Adrenal gland (tissue), 12 donors: ENCODE results near the gene ZAP70. TPM values are rescaled to one million over a fixed set of nuclear protein-coding genes. Genes with fewer than 3 reads are reported as not detected.
"Not testable (repeated sequence)": the region's sequence is repeated elsewhere in the genome, so short reads cannot be mapped to it uniquely, and the experiment has no call there.

Source experiments
- DNase-seq, 7 donors: peaks; one replicate each; pipeline ENCODE4 v3.0.0-alpha.2; 2019 to 2020
- H3K27ac ChIP-seq, 5 donors: fragments of 200-600 bp; sonication (generic) in 4 of 5; 1 replicate in 3 of 5; 2 replicates in 2 of 5; pipeline versions ENCODE4 v1.5.1 to v1.8.0; 2016 to 2020; ENCODE audit warnings: mild to moderate bottlenecking in 1 of 5
- H3K27me3 ChIP-seq: fragments of 200-600 bp; 2 replicates; pipeline ENCODE4 v1.8.0; 2021
- H3K36me3 ChIP-seq, 2 donors: fragments of 200-600 bp; replicated peaks in 1 of 2; 1 replicate in 1 of 2; 2 replicates in 1 of 2; pipeline versions ENCODE4 v1.5.1 to v1.8.0; 2018 to 2022
- H3K4me1 ChIP-seq, 2 donors: fragments of 200-600 bp; replicated peaks in 1 of 2; 1 replicate in 1 of 2; 2 replicates in 1 of 2; pipeline versions ENCODE4 v1.5.1 to v1.8.0; 2018 to 2021
- H3K4me3 ChIP-seq, 4 donors: fragments of 200-600 bp; sonication (generic) in 3 of 4; one replicate each; pipeline ENCODE4 v1.5.1; 2016 to 2018
- H3K9me3 ChIP-seq, 3 donors: fragments of 200-600 bp; sonication (generic) in 1 of 3; replicated peaks in 1 of 3; 1 replicate in 2 of 3; 2 replicates in 1 of 3; pipeline versions ENCODE4 v1.5.1 to v1.8.0; 2016 to 2021
- CTCF ChIP-seq, 6 experiments: fragments of 450-650 bp in 4 of 6; fragments of 200-600 bp in 2 of 6; sonication (generic) in 1 of 6; IDR thresholded peaks; 1 replicate in 5 of 6; 2 replicates in 1 of 6; pipeline versions ENCODE4 v1.5.1 to v1.8.0; 2016 to 2021; ENCODE audit warnings: antibody characterized with exemption in 6 of 6, mild to moderate bottlenecking in 2 of 6, moderate library complexity in 1 of 6
- POLR2A ChIP-seq, 2 donors: fragments of 450-650 bp; IDR thresholded peaks; one replicate each; pipeline ENCODE4 v1.6.1; 2017; ENCODE audit warnings: antibody characterized with exemption in 2 of 2, mild to moderate bottlenecking in 2 of 2, moderate library complexity in 1 of 2
- WGBS, 4 donors: extraction: QIAGEN DNeasy Blood & Tissue Kit in 2 of 4; methylation state at CpG; one replicate each; pipeline versions ENCODE4 v1.1.5 to v1.1.7; 2013 to 2017; 5-methylcytosine and 5-hydroxymethylcytosine counted together
- intact Hi-C, 2 donors: fragments of 100-400 bp; cut with DNase I; formaldehyde crosslinking; loops; one replicate each; pipeline versions ENCODE4 v1.14.1 to v1.15.0; 2022 to 2023
- polyA plus RNA-seq, 3 donors: library from polyadenylated mRNA; stranded (reverse); fragments of 200-250 nt in 2 of 3; fragments of 350-450 nt in 1 of 3; fragmentation: Illumina TruSeq in 1 of 3; extraction: RNeasy Lipid Tissue Mini Kit (QIAGEN cat#74804) in 1 of 3; gene quantifications; one replicate each; pipeline ENCODE4 v1.2.3, GENCODE V29; 2013 to 2014
- total RNA-seq, 9 donors: library from RNA; depleted of rRNA in 4 of 9; stranded (reverse); fragments of >200 nt in 4 of 9; fragments of 120-200 nt in 1 of 9; fragmentation: NEBNext Ultra II Directional in 1 of 9; extraction: Animal tissue kit (Norgen Biotek cat#: 25700) in 1 of 9; gene quantifications; one replicate each; pipeline versions ENCODE4 v1.1.0 to v1.2.4, GENCODE V29; 2013 to 2023
- donor health status: healthy with polysubstance abuse.
- donor health status: Bipolar disorder and iron deficiency.
- donor health status: DM: yes; HTN: yes; CAD: no.
- donor health status: DM: no; HTN: no; CAD: no.
- donor health status: DM: no; HTN: no; CAD: no.
- donor health status: DM: yes; HTN: yes; CAD: no.

The ZAP70 gene
- total and polyA plus RNA-seq, 12 donors, result 0.33 to 8.3 (median 2.5) TPM

DNA sequence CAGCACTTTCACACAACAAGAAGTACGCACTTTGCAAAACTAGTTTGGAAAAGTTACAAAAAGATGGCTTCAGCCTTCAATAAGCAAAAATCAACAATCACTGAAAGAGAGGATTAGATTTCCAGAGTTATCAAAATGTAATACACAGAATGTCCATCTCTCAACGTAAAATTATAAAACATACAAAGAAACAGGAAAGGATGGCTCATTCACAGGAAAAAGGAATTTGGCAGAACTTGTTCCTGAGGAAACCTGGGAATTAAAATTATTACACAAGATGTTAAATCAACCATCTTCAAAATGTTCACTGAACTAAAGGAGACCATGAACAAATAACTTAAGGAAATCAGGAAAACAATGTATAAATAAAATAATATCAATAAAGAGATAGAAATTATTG, 35.9 kb upstream of the ZAP70 start:
- Histone ChIP-seq H3K4me3 (no peak overlapping the region), H3K9me3 (no peaks in the 10 kb centered on the region), H3K27ac (no peak overlapping the region), H3K27me3 (no peaks in the 10 kb centered on the region), H3K36me3 (no peaks in the 10 kb centered on the region), H3K4me1 (no peaks in the 10 kb centered on the region)
- TF ChIP-seq POLR2A (IDR thresholded peaks at IDR 0.05) (no peak), CTCF (IDR thresholded peaks at IDR 0.05) (no peak)
- WGBS, 4 donors, result 82 to 98% (median 91%) methylated on average over 2 of the region's 2 CpGs
- DNase-seq, result no peak
- intact Hi-C loops, result no loop called here

DNA sequence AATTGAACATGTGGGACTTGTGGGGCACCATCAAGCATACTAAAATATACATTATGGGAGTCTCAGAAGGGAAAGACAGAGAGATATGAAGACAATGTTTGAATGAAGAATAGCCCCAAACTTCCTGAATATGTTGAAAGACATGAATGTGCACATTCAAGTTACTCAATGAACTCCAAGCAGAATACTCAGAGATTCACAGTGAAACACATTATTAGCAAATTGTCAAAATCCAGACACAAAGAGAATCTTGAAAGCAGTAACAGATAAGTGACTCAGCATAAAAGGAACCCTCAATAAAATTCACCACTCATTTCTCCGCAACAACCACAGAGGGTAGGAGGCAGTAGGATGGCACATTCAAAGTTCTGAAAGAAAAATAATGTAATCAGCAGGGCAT, 35.1 kb upstream of the ZAP70 start:
- DNase-seq, result no peak
- H3K4me3 ChIP-seq, result no peak overlapping the region
- 89 to 100% (median 94%) methylated on average over 1 of the region's 1 CpG for WGBS, 4 donors
- intact Hi-C loops, result no loop called here
- H3K9me3 ChIP-seq, result no peaks in the 10 kb centered on the region
- no peaks in the 10 kb centered on the region for H3K36me3 ChIP-seq
- H3K27ac ChIP-seq, result no peak overlapping the region
- no peaks in the 10 kb centered on the region for H3K4me1 ChIP-seq
- TF ChIP-seq CTCF (IDR thresholded peaks at IDR 0.05), result no peak
- TF ChIP-seq POLR2A (IDR thresholded peaks at IDR 0.05), result no peak
- no peaks in the 10 kb centered on the region for H3K27me3 ChIP-seq

DNA sequence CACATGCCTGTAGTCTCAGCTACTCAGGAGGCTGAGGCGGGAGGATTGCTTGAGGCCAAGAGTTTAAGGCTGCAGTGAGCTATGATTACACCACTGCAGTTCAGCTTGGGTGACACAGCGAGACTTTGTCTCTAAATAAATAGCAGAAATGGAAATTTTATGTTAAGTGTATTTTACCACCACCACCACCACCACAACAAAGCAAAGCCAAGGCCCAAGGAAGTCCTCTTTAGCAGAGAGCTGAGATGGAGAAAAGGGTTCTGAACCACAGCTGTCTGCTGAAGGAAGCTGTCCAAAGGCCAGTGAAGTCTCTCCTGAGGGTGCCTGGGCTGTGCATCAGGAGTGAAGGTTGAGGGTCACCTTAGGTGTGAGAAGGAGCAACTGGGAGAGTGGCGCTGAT, 26.1 kb upstream of the ZAP70 start:
- not testable (repeated sequence) for H3K27ac ChIP-seq, H3K36me3 ChIP-seq, H3K9me3 ChIP-seq, DNase-seq, H3K4me1 ChIP-seq, H3K4me3 ChIP-seq, H3K27me3 ChIP-seq
- intact Hi-C loops, result loop anchor here in 1 of 2 donors (10.0 kb wide), 1 partner anchor 1622 kb away; no protein-coding TSS in a partner anchor
- 95 to 100% (median 96%) methylated on average over 2 of the region's 3 CpGs for WGBS, 4 donors

GRCh38 chr2:97688062-97688827, 25.1 kb upstream of the ZAP70 start:
- TF ChIP-seq POLR2A (IDR thresholded peaks at IDR 0.05) (no peak), CTCF (IDR thresholded peaks at IDR 0.05) (no peak)
- Histone ChIP-seq H3K4me1 (no peaks in the 10 kb centered on the region), H3K4me3 (no peak overlapping the region), H3K9me3 (no peaks in the 10 kb centered on the region), H3K36me3 (no peaks in the 10 kb centered on the region), H3K27ac (no peak overlapping the region), H3K27me3 (no peaks in the 10 kb centered on the region)
- no peak for DNase-seq
- intact Hi-C loops, result loop anchor here in 1 of 2 donors (10.0 kb wide), 1 partner anchor 1623 kb away; no protein-coding TSS in a partner anchor
- 86 to 92% (median 89%) methylated on average over 9 to 11 of the region's 11 CpGs for WGBS, 4 donors

DNA sequence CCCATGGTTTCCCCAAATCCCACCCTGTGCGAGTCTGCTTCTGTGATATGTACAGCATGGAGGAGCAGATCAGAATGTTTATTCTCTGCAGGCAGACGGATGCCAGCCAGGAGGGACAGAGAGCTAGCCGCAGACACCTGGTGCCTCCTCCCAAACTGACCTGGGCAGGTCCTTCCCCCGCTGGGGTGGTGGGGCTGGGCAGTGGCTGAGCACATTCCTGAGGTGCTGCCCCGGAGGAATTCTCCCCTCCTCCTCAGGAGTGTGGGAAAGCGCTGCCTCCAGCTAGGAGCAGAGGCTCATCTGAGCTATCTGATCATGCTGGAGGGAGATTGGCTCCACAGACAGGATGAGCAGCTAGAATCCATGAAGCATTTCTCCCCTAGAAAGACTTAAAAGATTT, 22.2 kb upstream of the ZAP70 start:
- intact Hi-C loops, result loop anchor here in 1 of 2 donors (10.0 kb wide), 1 partner anchor 96 kb away; no protein-coding TSS in a partner anchor
- Histone ChIP-seq H3K27me3 (no peaks in the 10 kb centered on the region), H3K9me3 (no peaks in the 10 kb centered on the region), H3K4me3 (no peak overlapping the region), H3K36me3 (no peaks in the 10 kb centered on the region), H3K27ac (no peak overlapping the region), H3K4me1 (no peaks in the 10 kb centered on the region)
- TF ChIP-seq CTCF (IDR thresholded peaks at IDR 0.05) (no peak), POLR2A (IDR thresholded peaks at IDR 0.05) (no peak)
- 68 to 79% (median 76%) methylated on average over 4 to 6 of the region's 6 CpGs for WGBS, 4 donors
- DNase-seq, result no peak
